ENCODE measurements around the gene PTPRH.

PTPRH gene

GRCh38 chr19:55245236-55245904, 36.1 kb upstream of the PTPRH start:
- in situ Hi-C loops (cut with HindIII; ENCODE audit: low sequenced_read_pairs): no loop called here

- in situ Hi-C loops (cut with HindIII; ENCODE audit: low sequenced_read_pairs): no loop called here
Measured at GRCh38 chr19:55244004-55244680, 34.8 kb upstream of the PTPRH start.

GRCh38 chr19:55242517-55242916, 33.2 kb upstream of the PTPRH start:
- in situ Hi-C loops (cut with HindIII; ENCODE audit: low sequenced_read_pairs): no loop called here

- in situ Hi-C loops (cut with HindIII; ENCODE audit: low sequenced_read_pairs): no loop called here
Measured at GRCh38 chr19:55241935-55242464, 32.7 kb upstream of the PTPRH start.

GRCh38 chr19:55241143-55241934, 32.0 kb upstream of the PTPRH start:
- in situ Hi-C loops (cut with HindIII; ENCODE audit: low sequenced_read_pairs): no loop called here

- in situ Hi-C loops (cut with HindIII; ENCODE audit: low sequenced_read_pairs): no loop called here
Measured at GRCh38 chr19:55240713-55241020, 31.4 kb upstream of the PTPRH start.

GRCh38 chr19:55239004-55239403, 29.7 kb upstream of the PTPRH start:
- in situ Hi-C loops (cut with HindIII; ENCODE audit: low sequenced_read_pairs): no loop called here

GRCh38 chr19:55238030-55238429, 28.7 kb upstream of the PTPRH start:
- in situ Hi-C loops (cut with HindIII; ENCODE audit: low sequenced_read_pairs): no loop called here

- in situ Hi-C loops (cut with HindIII; ENCODE audit: low sequenced_read_pairs): loop anchor here (5.0 kb wide), 1 partner anchor 61 kb away; no protein-coding TSS in a partner anchor
Measured at GRCh38 chr19:55232986-55233385, 23.7 kb upstream of the PTPRH start.

GRCh38 chr19:55232286-55232602, 22.9 kb upstream of the PTPRH start:
- in situ Hi-C loops (cut with HindIII; ENCODE audit: low sequenced_read_pairs): loop anchor here (5.0 kb wide), 1 partner anchor 60 kb away; no protein-coding TSS in a partner anchor

- in situ Hi-C loops (cut with HindIII; ENCODE audit: low sequenced_read_pairs): loop anchor here (5.0 kb wide), 1 partner anchor 59 kb away; no protein-coding TSS in a partner anchor
Measured at GRCh38 chr19:55231391-55232285, 22.3 kb upstream of the PTPRH start.

GRCh38 chr19:55230780-55231179, 21.5 kb upstream of the PTPRH start:
- in situ Hi-C loops (cut with HindIII; ENCODE audit: low sequenced_read_pairs): loop anchor here (5.0 kb wide), 1 partner anchor 58 kb away; no protein-coding TSS in a partner anchor

- in situ Hi-C loops (cut with HindIII; ENCODE audit: low sequenced_read_pairs): loop anchor here (5.0 kb wide), 1 partner anchor 58 kb away; no protein-coding TSS in a partner anchor
Measured at GRCh38 chr19:55230329-55230728, 21.0 kb upstream of the PTPRH start.

- in situ Hi-C loops (cut with HindIII; ENCODE audit: low sequenced_read_pairs): loop anchor here (5.0 kb wide), 1 partner anchor 57 kb away; no protein-coding TSS in a partner anchor
Measured at GRCh38 chr19:55229789-55230182, 20.5 kb upstream of the PTPRH start.

GRCh38 chr19:55229145-55229788, 20.0 kb upstream of the PTPRH start:
- in situ Hi-C loops (cut with HindIII; ENCODE audit: low sequenced_read_pairs): no loop called here

GRCh38 chr19:55228403-55229031, 19.2 kb upstream of the PTPRH start, which contains the start of gene TMEM86B:
TMEM86B (minus strand) TSS chr19:55228763; CDS start chr19:55228741, 22 bp downstream.
- in situ Hi-C loops (cut with HindIII; ENCODE audit: low sequenced_read_pairs): no loop called here

- in situ Hi-C loops (cut with HindIII; ENCODE audit: low sequenced_read_pairs): no loop called here
Measured at GRCh38 chr19:55228015-55228391, 18.7 kb upstream of the PTPRH start.

GRCh38 chr19:55227241-55228014, 18.1 kb upstream of the PTPRH start:
- in situ Hi-C loops (cut with HindIII; ENCODE audit: low sequenced_read_pairs): no loop called here

GRCh38 chr19:55226788-55227187, 17.5 kb upstream of the PTPRH start:
- in situ Hi-C loops (cut with HindIII; ENCODE audit: low sequenced_read_pairs): no loop called here
